GM12878 (cell line): ENCODE measurements around the gene EPOP. TPM values are rescaled to one million over a fixed set of nuclear protein-coding genes. Genes with fewer than 3 reads are reported as not detected.
A peak's percentile ranks its signal among the peaks of the same experiment; 100 is the strongest.

Experiments
- ETV6 ChIP-seq, 2 experiments: fragments of 450-650 bp in 1 of 2; IDR thresholded peaks in 1 of 2; conservative IDR thresholded peaks in 1 of 2; 2 replicates each; pipeline ENCODE4 v1.6.1; 2014; ENCODE audit warnings: antibody characterized with exemption in 1 of 2, borderline replicate concordance in 1 of 2, low read depth in 1 of 2, mild to moderate bottlenecking in 1 of 2, moderate library complexity in 1 of 2
- JUNB ChIP-seq: IDR thresholded peaks from 2 replicates; pipeline ENCODE4 v1.6.1; 2016; ENCODE audit warnings: antibody characterized with exemption, mild to moderate bottlenecking
- MTA3 ChIP-seq: IDR thresholded peaks from 2 replicates; pipeline ENCODE4 v1.6.1; 2012; ENCODE audit warnings: low read length, inconsistent platforms, borderline replicate concordance
- NFIC ChIP-seq: IDR thresholded peaks from 2 replicates; pipeline ENCODE4 v1.6.1; 2012; ENCODE audit warnings: low read depth, mild to moderate bottlenecking, inconsistent platforms, low read length, moderate library complexity
- RELB ChIP-seq: fragments of 450-650 bp; IDR thresholded peaks from 2 replicates; pipeline ENCODE4 v1.6.1; 2017; ENCODE audit warnings: low read depth, mild to moderate bottlenecking, moderate library complexity
- microRNA-seq: library from miRNA; unstranded; fragments of <30 nt; microRNA quantifications from one replicate; pipeline ENCODE4, GENCODE V29; 2018
- polyA plus RNA-seq, 11 experiments: library from polyadenylated mRNA; depleted of rRNA in 4 of 11; unstranded in 6 of 11; stranded (reverse) in 5 of 11; fragments of >200 nt; fragmentation: Nextera tagmentation in 4 of 11; fragmentation: Illumina TruSeq in 1 of 11; extraction: Ambion mirVana in 4 of 11; extraction: Trizol in 1 of 11; gene quantifications; 1 replicate in 1 of 11; 2 replicates in 10 of 11; pipeline versions ENCODE4 v1.2.1 to v1.2.3, GENCODE V29; 2011 to 2016; ENCODE audit warnings: inconsistent platforms in 2 of 11, missing spikeins in 2 of 11, low read depth in 1 of 11
- small RNA-seq: library from RNA; depleted of rRNA; stranded (forward); fragments of <200 nt; gene quantifications from one replicate; pipeline ENCODE3, GENCODE V24; 2014
- total RNA-seq, 4 experiments: library from RNA; depleted of rRNA in 3 of 4; stranded (reverse); fragments of >200 nt in 3 of 4; fragmentation: Illumina TruSeq in 1 of 4; extraction: Trizol in 1 of 4; gene quantifications; 2 replicates each; pipeline versions ENCODE4 v1.2.1 to v1.2.3, GENCODE V29; 2013 to 2021

Gene EPOP
- total and polyA plus RNA-seq, 10 of the 15 experiments (the other 5 are each of a cell fraction or from before 2014, with no cell fraction given), result 0.53 to 9.0 (median 3.7) TPM

DNA sequence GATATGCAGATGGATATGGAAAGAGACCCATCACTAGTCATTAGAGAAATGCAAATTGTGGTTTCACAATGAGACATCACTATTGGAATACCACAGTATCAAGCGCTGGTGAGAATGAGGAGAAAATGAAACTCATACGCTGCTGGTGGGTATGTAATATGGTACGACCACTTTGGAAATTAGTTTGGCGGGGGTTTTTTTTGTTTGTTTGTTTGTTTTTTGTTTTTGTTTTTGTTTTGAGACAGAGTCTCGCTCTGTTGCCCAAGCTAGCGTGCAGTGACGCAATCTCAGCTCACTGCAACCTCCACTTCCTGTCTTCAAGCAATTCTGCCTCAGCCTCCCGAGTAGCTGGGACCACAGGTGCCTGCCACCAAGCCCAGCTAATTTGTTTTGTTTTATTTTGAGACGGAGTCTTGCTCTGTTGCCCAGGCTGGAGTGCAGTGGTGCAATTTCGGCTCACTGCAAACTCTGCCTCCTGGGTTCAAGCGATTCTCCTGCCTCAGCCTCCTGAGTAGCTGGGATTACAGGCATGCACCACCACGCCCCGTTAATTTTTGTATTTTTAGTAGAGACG, 49.9 kb downstream of the EPOP start (continued):
- TF ChIP-seq ETV6 (conservative IDR thresholded peaks at IDR 0.05 in 1 of 2, IDR thresholded peaks at IDR 0.05 in 1 of 2; ENCODE audit: borderline replicate concordance in 1 of 2, low read depth in 1 of 2) (peak in 1 of 2 experiments; percentile 22; a peak in 1 of 4 replicates), JUNB (peak; percentile 84), RELB (peak; percentile 63; the same call in 1 of the 2 replicates), NFIC (0 out of 2 replicates have a peak, but pooled peaks have one; percentile 69), MTA3 (peak; percentile 71; the same call in 1 of the 2 replicates)

Small RNAs within 50 kb of the gene (microRNA-seq; reads per million reads assigned to microRNA genes)
- gene MIR4726 (2.3 reads per million, percentile 7 among the genes with 10 or more reads in this experiment), gene MIR4734 (1.7 reads per million)

Small RNAs within 50 kb of the gene (small RNA-seq; reads per million reads assigned to genes)
- gene MIR4726 (0.43 reads per million, percentile 5 among the genes with 10 or more reads in this experiment), gene MIR4734 (0.39 reads per million, percentile 3 among the genes with 10 or more reads in this experiment)

Other genes starting within 250 kb of the EPOP start
Only the 7 nearest of the 10 such genes appear.
- gene SRCIN1, start 69.0 kb downstream of the EPOP start, total RNA-seq (2014; rRNA removed), result under 0.01 TPM in 1 of 2 replicates, not detected in the other
- gene SRCIN1, start 69.0 kb downstream of the EPOP start, total RNA-seq (2014; rRNA removed; fragmentation: Illumina TruSeq; extraction: Trizol), result 0.09 and 0.14 TPM in 2 replicates
- gene SRCIN1, start 69.0 kb downstream of the EPOP start, total RNA-seq (2021), result 0.74 and 0.85 TPM in 2 replicates
- 0.17 and 0.53 TPM in 2 replicates for gene SRCIN1, start 69.0 kb downstream of the EPOP start, polyA plus RNA-seq (2011; rRNA removed)
- 0.25 TPM in 1 of 2 replicates, not detected in the other for gene SRCIN1, start 69.0 kb downstream of the EPOP start, polyA plus RNA-seq (2014; fragmentation: Illumina TruSeq; extraction: Trizol)
- not detected for gene SRCIN1, start 69.0 kb downstream of the EPOP start, polyA plus RNA-seq (2014; fragmentation: Nextera tagmentation; extraction: Ambion mirVana)
- 0.20 and 0.74 TPM in 2 replicates for gene SRCIN1, start 69.0 kb downstream of the EPOP start, polyA plus RNA-seq (2014; rRNA removed)
- gene SRCIN1, start 69.0 kb downstream of the EPOP start, polyA plus RNA-seq (2016; fragmentation: Nextera tagmentation; extraction: Ambion mirVana), result under 1 TPM in 1 of 2 experiments, not detected in 1; 0.19 TPM
- 44.2 and 46.0 TPM in 2 replicates for gene MLLT6, start 30.3 kb upstream of the EPOP start, total RNA-seq (2014; rRNA removed)
- 29.0 and 31.2 TPM in 2 replicates for gene MLLT6, start 30.3 kb upstream of the EPOP start, total RNA-seq (2014; rRNA removed; fragmentation: Illumina TruSeq; extraction: Trizol)
- 89.0 and 105 TPM in 2 replicates for gene MLLT6, start 30.3 kb upstream of the EPOP start, total RNA-seq (2021)
- gene MLLT6, start 30.3 kb upstream of the EPOP start, polyA plus RNA-seq (2011; rRNA removed), result 33.8 and 47.5 TPM in 2 replicates
- 35.2 and 43.6 TPM in 2 replicates for gene MLLT6, start 30.3 kb upstream of the EPOP start, polyA plus RNA-seq (2014; fragmentation: Illumina TruSeq; extraction: Trizol)
- gene MLLT6, start 30.3 kb upstream of the EPOP start, polyA plus RNA-seq (2014; fragmentation: Nextera tagmentation; extraction: Ambion mirVana), result 1 to 10 TPM; 4.8 to 4.9 TPM
- gene MLLT6, start 30.3 kb upstream of the EPOP start, polyA plus RNA-seq (2014; rRNA removed), result 75.7 and 82.4 TPM in 2 replicates
- 1 to 10 TPM; 7.2 to 8.2 TPM for gene MLLT6, start 30.3 kb upstream of the EPOP start, polyA plus RNA-seq (2016; fragmentation: Nextera tagmentation; extraction: Ambion mirVana)
- 6.7 and 9.0 TPM in 2 replicates for gene CISD3, start 55.4 kb upstream of the EPOP start, total RNA-seq (2014; rRNA removed)
- gene CISD3, start 55.4 kb upstream of the EPOP start, total RNA-seq (2014; rRNA removed; fragmentation: Illumina TruSeq; extraction: Trizol), result 4.3 and 7.3 TPM in 2 replicates
- gene CISD3, start 55.4 kb upstream of the EPOP start, total RNA-seq (2021), result 25.4 and 28.5 TPM in 2 replicates
- gene CISD3, start 55.4 kb upstream of the EPOP start, polyA plus RNA-seq (2011; rRNA removed), result 3.9 and 6.0 TPM in 2 replicates
- 2.9 and 4.3 TPM in 2 replicates for gene CISD3, start 55.4 kb upstream of the EPOP start, polyA plus RNA-seq (2014; fragmentation: Illumina TruSeq; extraction: Trizol)
- gene CISD3, start 55.4 kb upstream of the EPOP start, polyA plus RNA-seq (2014; fragmentation: Nextera tagmentation; extraction: Ambion mirVana), result 1 to 10 TPM; 2.6 to 5.3 TPM
- gene CISD3, start 55.4 kb upstream of the EPOP start, polyA plus RNA-seq (2014; rRNA removed), result 23.5 and 24.1 TPM in 2 replicates
- gene CISD3, start 55.4 kb upstream of the EPOP start, polyA plus RNA-seq (2016; fragmentation: Nextera tagmentation; extraction: Ambion mirVana), result 10 to 100 TPM; 34.1 to 38.1 TPM
- gene PCGF2, start 73.4 kb upstream of the EPOP start, total RNA-seq (2014; rRNA removed), result 3.7 and 4.5 TPM in 2 replicates
- gene PCGF2, start 73.4 kb upstream of the EPOP start, total RNA-seq (2014; rRNA removed; fragmentation: Illumina TruSeq; extraction: Trizol), result 2.7 and 3.1 TPM in 2 replicates
- gene PCGF2, start 73.4 kb upstream of the EPOP start, total RNA-seq (2021), result 35.6 and 40.4 TPM in 2 replicates
- 7.9 and 15.1 TPM in 2 replicates for gene PCGF2, start 73.4 kb upstream of the EPOP start, polyA plus RNA-seq (2011; rRNA removed)
- 6.4 and 10.1 TPM in 2 replicates for gene PCGF2, start 73.4 kb upstream of the EPOP start, polyA plus RNA-seq (2014; fragmentation: Illumina TruSeq; extraction: Trizol)
- gene PCGF2, start 73.4 kb upstream of the EPOP start, polyA plus RNA-seq (2014; fragmentation: Nextera tagmentation; extraction: Ambion mirVana), result 1 to 10 TPM; 3.1 to 9.8 TPM
- gene PCGF2, start 73.4 kb upstream of the EPOP start, polyA plus RNA-seq (2014; rRNA removed), result 14.2 and 15.5 TPM in 2 replicates
- gene PCGF2, start 73.4 kb upstream of the EPOP start, polyA plus RNA-seq (2016; fragmentation: Nextera tagmentation; extraction: Ambion mirVana), result 1 to 10 TPM; 3.0 to 4.1 TPM
- 420 and 425 TPM in 2 replicates for gene PSMB3, start 77.8 kb upstream of the EPOP start, total RNA-seq (2014; rRNA removed)
- 331 and 348 TPM in 2 replicates for gene PSMB3, start 77.8 kb upstream of the EPOP start, total RNA-seq (2014; rRNA removed; fragmentation: Illumina TruSeq; extraction: Trizol)
- 298 and 300 TPM in 2 replicates for gene PSMB3, start 77.8 kb upstream of the EPOP start, total RNA-seq (2021)
- 295 and 448 TPM in 2 replicates for gene PSMB3, start 77.8 kb upstream of the EPOP start, polyA plus RNA-seq (2011; rRNA removed)
- gene PSMB3, start 77.8 kb upstream of the EPOP start, polyA plus RNA-seq (2014; fragmentation: Illumina TruSeq; extraction: Trizol), result 277 and 353 TPM in 2 replicates
- gene PSMB3, start 77.8 kb upstream of the EPOP start, polyA plus RNA-seq (2014; fragmentation: Nextera tagmentation; extraction: Ambion mirVana), result 1,000 to 10,000 TPM; 1,622 to 2,130 TPM
- 499 and 533 TPM in 2 replicates for gene PSMB3, start 77.8 kb upstream of the EPOP start, polyA plus RNA-seq (2014; rRNA removed)
- 100 to 1,000 TPM; 612 to 643 TPM for gene PSMB3, start 77.8 kb upstream of the EPOP start, polyA plus RNA-seq (2016; fragmentation: Nextera tagmentation; extraction: Ambion mirVana)
- gene PIP4K2B, start 124.6 kb upstream of the EPOP start, total RNA-seq (2014; rRNA removed), result 15.3 and 15.8 TPM in 2 replicates
- gene PIP4K2B, start 124.6 kb upstream of the EPOP start, total RNA-seq (2014; rRNA removed; fragmentation: Illumina TruSeq; extraction: Trizol), result 18.1 and 22.0 TPM in 2 replicates
- 30.2 and 30.3 TPM in 2 replicates for gene PIP4K2B, start 124.6 kb upstream of the EPOP start, total RNA-seq (2021)
- 16.7 and 22.4 TPM in 2 replicates for gene PIP4K2B, start 124.6 kb upstream of the EPOP start, polyA plus RNA-seq (2011; rRNA removed)
- 24.8 and 26.6 TPM in 2 replicates for gene PIP4K2B, start 124.6 kb upstream of the EPOP start, polyA plus RNA-seq (2014; fragmentation: Illumina TruSeq; extraction: Trizol)
- 1 to 10 TPM; 3.8 to 4.0 TPM for gene PIP4K2B, start 124.6 kb upstream of the EPOP start, polyA plus RNA-seq (2014; fragmentation: Nextera tagmentation; extraction: Ambion mirVana)
- 21.1 and 24.5 TPM in 2 replicates for gene PIP4K2B, start 124.6 kb upstream of the EPOP start, polyA plus RNA-seq (2014; rRNA removed)
- 1 to 10 TPM; 8.2 to 8.5 TPM for gene PIP4K2B, start 124.6 kb upstream of the EPOP start, polyA plus RNA-seq (2016; fragmentation: Nextera tagmentation; extraction: Ambion mirVana)
- 14.7 and 17.5 TPM in 2 replicates for gene CWC25, start 150.4 kb upstream of the EPOP start, total RNA-seq (2014; rRNA removed)
- 18.5 and 19.9 TPM in 2 replicates for gene CWC25, start 150.4 kb upstream of the EPOP start, total RNA-seq (2014; rRNA removed; fragmentation: Illumina TruSeq; extraction: Trizol)
- gene CWC25, start 150.4 kb upstream of the EPOP start, total RNA-seq (2021), result 15.9 and 17.1 TPM in 2 replicates
- gene CWC25, start 150.4 kb upstream of the EPOP start, polyA plus RNA-seq (2011; rRNA removed), result 29.6 and 30.7 TPM in 2 replicates
- 29.7 and 29.9 TPM in 2 replicates for gene CWC25, start 150.4 kb upstream of the EPOP start, polyA plus RNA-seq (2014; fragmentation: Illumina TruSeq; extraction: Trizol)
- 10 to 100 TPM; 25.0 to 29.7 TPM for gene CWC25, start 150.4 kb upstream of the EPOP start, polyA plus RNA-seq (2014; fragmentation: Nextera tagmentation; extraction: Ambion mirVana)
- gene CWC25, start 150.4 kb upstream of the EPOP start, polyA plus RNA-seq (2014; rRNA removed), result 19.9 and 28.1 TPM in 2 replicates
- 10 to 100 TPM; 15.4 to 20.9 TPM for gene CWC25, start 150.4 kb upstream of the EPOP start, polyA plus RNA-seq (2016; fragmentation: Nextera tagmentation; extraction: Ambion mirVana)